SU-DHL-6 (cell line): Measurements from ENCODE around the gene MYB.

Experiments used
- H2AFZ ChIP-seq: fragments of 200-600 bp; sonication (generic); 2 replicates; pipeline ENCODE4 v1.6.1; 2014; ENCODE audit warnings: low read depth, mild to moderate bottlenecking, moderate library complexity, mixed read lengths, antibody characterized with exemption, low read length; ENCODE audit not compliant: severe bottlenecking
- H3F3A ChIP-seq: fragments of 200-600 bp; shearing (Covaris generic); 2 replicates; pipeline ENCODE4 v1.6.0; 2016; ENCODE audit warnings: antibody characterized with exemption, mild to moderate bottlenecking; ENCODE audit not compliant: insufficient read depth
- H3K27ac ChIP-seq: fragments of 200-600 bp; sonication (generic); 2 replicates; pipeline ENCODE4 v1.5.1; 2016; ENCODE audit warnings: low read depth, mild to moderate bottlenecking, low read length, moderate library complexity, mixed read lengths
- H3K27me3 ChIP-seq: fragments of 200-600 bp; sonication (generic), shearing (Covaris generic); 2 replicates; pipeline ENCODE4 v1.6.0; 2014; ENCODE audit warnings: mild to moderate bottlenecking, low read length
- H3K36me3 ChIP-seq: fragments of 200-600 bp; sonication (generic); 2 replicates; pipeline ENCODE4 v1.6.1; 2014; ENCODE audit warnings: mild to moderate bottlenecking, low read length, mixed read lengths
- H3K4me2 ChIP-seq: fragments of 300-600, 200-600 bp; shearing (Covaris generic), sonication (generic); 2 replicates; pipeline ENCODE4 v1.6.0; 2014; ENCODE audit warnings: low read length, low read depth, mild to moderate bottlenecking; ENCODE audit not compliant: poor library complexity, severe bottlenecking
- H3K4me3 ChIP-seq: fragments of 200-600 bp; sonication (generic); 2 replicates; pipeline ENCODE4 v1.5.1; 2014; ENCODE audit warnings: antibody characterized with exemption, low read length, mild to moderate bottlenecking, mixed read lengths; ENCODE audit not compliant: insufficient read depth, poor library complexity, severe bottlenecking
- H3K79me2 ChIP-seq: fragments of 200-600 bp; sonication (generic); 2 replicates; pipeline ENCODE4 v1.6.1; 2014; ENCODE audit warnings: mild to moderate bottlenecking, low read length, moderate library complexity; ENCODE audit not compliant: insufficient read depth
- H3K9ac ChIP-seq: fragments of 200-600 bp; sonication (generic); 2 replicates; pipeline ENCODE4 v1.7.0; 2014; ENCODE audit warnings: mild to moderate bottlenecking, low read length
- H3K9me2 ChIP-seq: fragments of 200-600 bp; sonication (generic); replicated peaks from 2 replicates; pipeline ENCODE4 v1.6.1; 2014; ENCODE audit warnings: low read length; ENCODE audit not compliant: insufficient read depth
- H3K9me3 ChIP-seq: fragments of 200-600 bp; sonication (generic); 2 replicates; pipeline ENCODE4 v1.6.1; 2014; ENCODE audit warnings: low read length, mixed read lengths; ENCODE audit not compliant: insufficient read depth
- H4K20me1 ChIP-seq: fragments of 200-600 bp; sonication (generic); 2 replicates; pipeline ENCODE4 v1.6.1; 2014; ENCODE audit warnings: low read depth, mild to moderate bottlenecking, antibody characterized with exemption, low read length, moderate library complexity, mixed read lengths
- EZH2phosphoT487 ChIP-seq: fragments of 200-600 bp; sonication (generic), shearing (Covaris generic); conservative IDR thresholded peaks from 2 replicates; pipeline ENCODE4 v1.6.1; 2018; ENCODE audit warnings: mild to moderate bottlenecking, antibody characterized with exemption, low read length, moderate library complexity, mixed read lengths
- TF ChIP-seq, protein P1 (sequence below): fragments of 200-600 bp; sonication (generic); IDR thresholded peaks from one replicate; pipeline ENCODE4 v1.5.1; 2017; ENCODE audit warnings: antibody characterized with exemption, mild to moderate bottlenecking, low read length, moderate library complexity; ENCODE audit not compliant: insufficient read depth, poor library complexity, severe bottlenecking

The MYB gene

DNA sequence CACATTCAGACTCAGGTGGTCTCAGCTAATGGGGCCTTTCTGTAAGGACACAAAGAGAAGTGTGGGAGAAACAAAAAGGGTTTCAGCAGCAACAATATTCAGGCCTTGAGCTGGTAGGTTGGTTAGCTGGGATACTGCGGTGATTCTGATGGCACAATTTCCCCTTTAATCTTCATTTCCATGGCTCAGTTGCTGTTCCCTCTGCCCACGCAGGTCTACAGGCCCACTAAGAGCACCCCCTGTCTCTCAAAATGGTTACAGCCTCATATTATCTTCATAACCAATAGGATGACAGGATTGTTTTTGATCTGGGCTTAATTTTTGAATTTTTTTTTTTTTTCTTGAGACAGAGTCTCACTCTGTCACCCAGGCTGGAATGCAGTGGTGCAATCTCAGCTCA, 48.9 kb downstream of the MYB start:
- Histone ChIP-seq H3K9ac (no peak overlapping the region), H3K79me2 (no peaks in the 10 kb centered on the region), H4K20me1 (no peaks in the 10 kb centered on the region), H3K9me3 (no peaks in the 10 kb centered on the region), H3K36me3 (no peaks in the 10 kb centered on the region), H2AFZ (no peak overlapping the region), H3K4me3 (no peak overlapping the region), H3K27me3 (no peaks in the 10 kb centered on the region), H3K27ac (no peak overlapping the region), H3F3A (no peaks in the 10 kb centered on the region), H3K9me2 (no peaks in the 10 kb centered on the region), H3K4me2 (no peak overlapping the region)
- TF ChIP-seq, protein P1, sequence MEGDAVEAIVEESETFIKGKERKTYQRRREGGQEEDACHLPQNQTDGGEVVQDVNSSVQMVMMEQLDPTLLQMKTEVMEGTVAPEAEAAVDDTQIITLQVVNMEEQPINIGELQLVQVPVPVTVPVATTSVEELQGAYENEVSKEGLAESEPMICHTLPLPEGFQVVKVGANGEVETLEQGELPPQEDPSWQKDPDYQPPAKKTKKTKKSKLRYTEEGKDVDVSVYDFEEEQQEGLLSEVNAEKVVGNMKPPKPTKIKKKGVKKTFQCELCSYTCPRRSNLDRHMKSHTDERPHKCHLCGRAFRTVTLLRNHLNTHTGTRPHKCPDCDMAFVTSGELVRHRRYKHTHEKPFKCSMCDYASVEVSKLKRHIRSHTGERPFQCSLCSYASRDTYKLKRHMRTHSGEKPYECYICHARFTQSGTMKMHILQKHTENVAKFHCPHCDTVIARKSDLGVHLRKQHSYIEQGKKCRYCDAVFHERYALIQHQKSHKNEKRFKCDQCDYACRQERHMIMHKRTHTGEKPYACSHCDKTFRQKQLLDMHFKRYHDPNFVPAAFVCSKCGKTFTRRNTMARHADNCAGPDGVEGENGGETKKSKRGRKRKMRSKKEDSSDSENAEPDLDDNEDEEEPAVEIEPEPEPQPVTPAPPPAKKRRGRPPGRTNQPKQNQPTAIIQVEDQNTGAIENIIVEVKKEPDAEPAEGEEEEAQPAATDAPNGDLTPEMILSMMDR, result no peak
- TF ChIP-seq EZH2phosphoT487, result no peak

DNA sequence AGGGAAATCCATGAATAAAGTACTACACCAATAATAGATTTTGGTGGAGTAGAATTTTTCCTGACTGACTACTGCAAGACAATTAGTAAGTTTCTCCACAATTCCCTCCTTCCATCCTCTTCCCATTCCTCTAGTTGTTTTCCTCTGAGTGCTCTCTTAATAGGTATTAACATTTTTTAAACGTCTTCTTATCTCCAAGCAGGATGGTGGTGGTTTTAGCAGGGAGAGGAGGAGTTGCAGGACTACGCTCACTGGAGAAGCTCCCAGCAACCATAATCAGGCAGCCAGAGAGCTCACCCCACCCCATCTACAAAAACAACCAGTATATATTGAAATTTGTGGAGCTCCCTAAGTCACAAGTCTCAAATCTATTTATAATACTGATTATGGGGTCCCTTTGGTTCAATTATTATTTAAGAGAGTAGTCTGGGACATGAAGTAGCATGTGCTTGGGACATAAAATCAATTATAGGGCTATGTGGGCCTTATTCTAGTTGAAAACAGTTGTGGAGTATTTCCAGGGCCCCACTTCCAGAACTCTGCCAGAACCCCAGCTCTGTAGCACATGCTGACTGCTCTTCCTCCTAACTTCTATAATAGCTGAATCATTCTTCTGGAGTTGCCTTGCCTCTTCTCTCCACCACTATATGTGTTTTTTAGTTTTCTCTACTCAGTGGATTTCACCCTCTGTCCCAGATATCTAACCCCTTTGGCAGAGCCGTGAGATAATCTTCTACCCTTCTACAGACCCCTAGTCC, 49.8 kb downstream of the MYB start:
- no peaks in the 10 kb centered on the region for H3F3A ChIP-seq
- no peaks in the 10 kb centered on the region for H3K27me3 ChIP-seq
- H3K36me3 ChIP-seq, result no peaks in the 10 kb centered on the region
- TF ChIP-seq, protein P1, result no peak
- TF ChIP-seq EZH2phosphoT487, result no peak
- H3K9ac ChIP-seq, result no peak overlapping the region
- H4K20me1 ChIP-seq, result no peaks in the 10 kb centered on the region
- no peak overlapping the region for H3K4me2 ChIP-seq
- H3K27ac ChIP-seq, result no peak overlapping the region
- no peak overlapping the region for H3K4me3 ChIP-seq
- no peaks in the 10 kb centered on the region for H3K79me2 ChIP-seq
- H2AFZ ChIP-seq, result no peak overlapping the region
- no peaks in the 10 kb centered on the region for H3K9me2 ChIP-seq
- no peaks in the 10 kb centered on the region for H3K9me3 ChIP-seq

DNA sequence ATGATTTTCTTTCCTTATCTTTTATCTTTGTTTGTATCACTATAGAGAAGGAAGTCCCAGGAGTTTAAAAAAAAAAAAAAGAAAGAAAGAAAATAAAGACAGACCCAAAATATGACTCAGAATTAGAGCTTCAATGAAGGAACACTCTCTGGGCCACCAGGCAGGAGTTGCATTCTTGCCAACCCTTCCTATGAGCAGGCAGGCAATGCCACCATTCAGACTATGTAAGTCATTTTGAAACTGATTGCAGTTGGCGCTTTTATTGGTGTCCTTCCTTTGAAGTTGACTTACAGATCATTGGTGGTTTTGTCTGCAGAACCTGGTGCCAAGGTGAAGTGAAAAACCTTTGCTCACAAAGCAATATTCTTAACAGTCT, 50.3 kb downstream of the MYB start:
- H3K9ac ChIP-seq, result no peak overlapping the region
- no peak overlapping the region for H3K27ac ChIP-seq
- no peaks in the 10 kb centered on the region for H3K27me3 ChIP-seq
- H4K20me1 ChIP-seq, result no peaks in the 10 kb centered on the region
- H3K9me3 ChIP-seq, result no peaks in the 10 kb centered on the region
- no peak overlapping the region for H3K4me3 ChIP-seq
- no peaks in the 10 kb centered on the region for H3F3A ChIP-seq
- no peak for TF ChIP-seq EZH2phosphoT487
- TF ChIP-seq, protein P1, result no peak
- no peak overlapping the region for H3K4me2 ChIP-seq
- H3K36me3 ChIP-seq, result no peaks in the 10 kb centered on the region
- no peak overlapping the region for H2AFZ ChIP-seq
- H3K9me2 ChIP-seq, result no peaks in the 10 kb centered on the region
- no peaks in the 10 kb centered on the region for H3K79me2 ChIP-seq
